ENCODE data around the gene PAX6.

DNA sequence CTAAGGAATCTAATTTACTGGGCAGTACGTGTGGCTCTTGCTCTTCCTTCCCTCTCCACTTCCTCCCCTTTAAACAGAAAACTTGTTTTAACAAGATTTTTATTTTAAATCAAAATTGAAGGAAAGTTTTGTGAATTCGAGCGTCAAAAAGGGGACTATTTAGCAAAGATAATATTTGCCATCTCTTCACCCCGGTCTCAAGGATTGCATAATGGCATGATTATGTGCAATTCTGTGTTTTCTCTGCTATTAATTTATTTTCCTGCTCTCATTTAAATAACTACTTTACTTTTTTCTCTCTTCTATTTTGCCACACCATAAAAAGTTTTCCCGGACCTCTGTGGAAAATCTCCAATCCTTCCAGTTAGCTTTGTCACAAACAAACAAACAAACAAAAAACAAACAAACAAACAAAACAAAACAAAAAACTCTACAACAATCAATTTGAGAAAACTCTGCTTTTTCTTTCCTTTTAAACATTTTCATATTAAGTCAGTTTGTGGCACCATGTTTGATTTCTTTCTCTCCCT, 10.2 kb upstream of the PAX6 start:
- TF ChIP-seq RCOR1 (IDR thresholded peaks at IDR 0.05; ENCODE audit: low read length) (no peak), MAX (IDR thresholded peaks at IDR 0.05; ENCODE audit: low read depth) (no peak), RFX5 (IDR thresholded peaks at IDR 0.05; ENCODE audit: low read length) (no peak), REST (IDR thresholded peaks at IDR 0.05; ENCODE audit: low read depth, low read length) (no peak), MXI1 (IDR thresholded peaks at IDR 0.05; ENCODE audit: low read depth, low read length) (no peak), YY1 (IDR thresholded peaks at IDR 0.05; ENCODE audit: low read depth) (no peak), FOXJ3 (CRISPR knock-in tag; IDR thresholded peaks at IDR 0.05) (no peak), JUND (IDR thresholded peaks at IDR 0.05) (no peak), GATA2 (CRISPR knock-in tag; IDR thresholded peaks at IDR 0.05) (no peak), POLR2AphosphoS5 (IDR thresholded peaks at IDR 0.05; ENCODE audit: low read depth, low read length) (no peak)
- TF ChIP-seq, protein P1, sequence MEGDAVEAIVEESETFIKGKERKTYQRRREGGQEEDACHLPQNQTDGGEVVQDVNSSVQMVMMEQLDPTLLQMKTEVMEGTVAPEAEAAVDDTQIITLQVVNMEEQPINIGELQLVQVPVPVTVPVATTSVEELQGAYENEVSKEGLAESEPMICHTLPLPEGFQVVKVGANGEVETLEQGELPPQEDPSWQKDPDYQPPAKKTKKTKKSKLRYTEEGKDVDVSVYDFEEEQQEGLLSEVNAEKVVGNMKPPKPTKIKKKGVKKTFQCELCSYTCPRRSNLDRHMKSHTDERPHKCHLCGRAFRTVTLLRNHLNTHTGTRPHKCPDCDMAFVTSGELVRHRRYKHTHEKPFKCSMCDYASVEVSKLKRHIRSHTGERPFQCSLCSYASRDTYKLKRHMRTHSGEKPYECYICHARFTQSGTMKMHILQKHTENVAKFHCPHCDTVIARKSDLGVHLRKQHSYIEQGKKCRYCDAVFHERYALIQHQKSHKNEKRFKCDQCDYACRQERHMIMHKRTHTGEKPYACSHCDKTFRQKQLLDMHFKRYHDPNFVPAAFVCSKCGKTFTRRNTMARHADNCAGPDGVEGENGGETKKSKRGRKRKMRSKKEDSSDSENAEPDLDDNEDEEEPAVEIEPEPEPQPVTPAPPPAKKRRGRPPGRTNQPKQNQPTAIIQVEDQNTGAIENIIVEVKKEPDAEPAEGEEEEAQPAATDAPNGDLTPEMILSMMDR (IDR thresholded peaks at IDR 0.05) = no peak
